SKM-1 (cell line): ENCODE data around the gene DBNL.

Experiments
- DNase-seq: peaks from one replicate; lab custom pipeline; 2025; ENCODE audit not compliant: unreplicated experiment; lab: John Stamatoyannopoulos, UW

Gene DBNL

DNA sequence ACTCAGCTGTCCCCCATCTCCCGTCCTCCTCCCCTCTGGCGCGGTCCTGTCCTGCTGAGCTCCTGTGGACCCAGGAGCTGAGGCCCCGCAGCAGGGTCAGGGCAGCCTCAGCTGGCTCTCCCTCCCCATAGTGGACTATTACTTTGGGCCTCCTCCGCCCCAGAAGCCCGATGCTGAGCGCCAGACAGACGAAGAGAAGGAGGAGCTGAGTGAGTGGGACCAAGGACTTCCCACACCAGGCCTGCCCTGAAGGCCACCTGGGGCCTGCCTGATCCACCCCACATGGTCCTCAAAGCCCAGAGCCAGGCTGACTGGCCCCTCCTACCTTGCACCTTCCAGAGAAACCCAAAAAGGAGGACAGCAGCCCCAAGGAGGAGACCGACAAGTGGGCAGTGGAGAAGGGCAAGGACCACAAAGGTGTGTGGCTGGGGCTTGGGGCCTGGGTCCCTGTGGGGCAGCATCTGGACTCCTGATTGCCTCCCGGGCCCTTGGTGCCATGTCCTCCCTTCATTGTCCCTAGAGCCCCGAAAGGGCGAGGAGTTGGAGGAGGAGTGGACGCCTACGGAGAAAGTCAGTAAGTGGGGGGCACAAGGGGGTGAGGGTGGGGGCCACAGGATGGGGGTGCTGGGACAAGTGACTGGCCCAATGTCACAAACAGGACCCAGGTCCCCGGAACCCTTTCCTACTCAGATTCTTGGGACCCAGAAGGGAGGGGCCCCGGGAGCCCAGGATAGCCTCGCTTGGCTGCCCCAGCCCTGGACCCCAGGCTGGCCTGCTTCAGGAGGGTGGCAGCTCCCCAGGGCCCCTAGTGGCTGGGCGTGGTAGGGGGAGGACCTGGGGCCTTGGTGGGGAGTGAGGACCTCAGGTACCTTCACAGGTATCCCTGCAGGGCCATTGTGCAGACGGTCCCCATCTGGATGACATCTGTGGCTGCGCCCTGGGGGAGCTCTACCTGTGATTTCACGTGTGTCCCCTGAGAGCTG, 64.6 kb downstream of the DBNL start:
- no peak for DNase-seq

DNA sequence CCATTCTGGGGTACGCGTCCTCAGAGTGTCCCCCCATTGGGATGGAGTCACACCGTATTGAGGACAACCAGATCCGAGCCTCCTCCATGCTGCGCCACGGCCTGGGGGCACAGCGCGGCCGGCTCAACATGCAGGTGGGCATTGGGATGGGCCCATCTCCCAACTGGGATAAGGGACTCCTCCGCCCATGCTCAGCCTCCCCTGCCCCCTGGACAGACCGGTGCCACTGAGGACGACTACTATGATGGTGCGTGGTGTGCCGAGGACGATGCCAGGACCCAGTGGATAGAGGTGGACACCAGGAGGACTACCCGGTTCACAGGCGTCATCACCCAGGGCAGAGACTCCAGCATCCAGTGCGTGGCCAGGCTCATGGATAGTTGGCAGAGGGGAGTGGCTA, 65.5 kb downstream of the DBNL start:
- DNase-seq: no peak

DNA sequence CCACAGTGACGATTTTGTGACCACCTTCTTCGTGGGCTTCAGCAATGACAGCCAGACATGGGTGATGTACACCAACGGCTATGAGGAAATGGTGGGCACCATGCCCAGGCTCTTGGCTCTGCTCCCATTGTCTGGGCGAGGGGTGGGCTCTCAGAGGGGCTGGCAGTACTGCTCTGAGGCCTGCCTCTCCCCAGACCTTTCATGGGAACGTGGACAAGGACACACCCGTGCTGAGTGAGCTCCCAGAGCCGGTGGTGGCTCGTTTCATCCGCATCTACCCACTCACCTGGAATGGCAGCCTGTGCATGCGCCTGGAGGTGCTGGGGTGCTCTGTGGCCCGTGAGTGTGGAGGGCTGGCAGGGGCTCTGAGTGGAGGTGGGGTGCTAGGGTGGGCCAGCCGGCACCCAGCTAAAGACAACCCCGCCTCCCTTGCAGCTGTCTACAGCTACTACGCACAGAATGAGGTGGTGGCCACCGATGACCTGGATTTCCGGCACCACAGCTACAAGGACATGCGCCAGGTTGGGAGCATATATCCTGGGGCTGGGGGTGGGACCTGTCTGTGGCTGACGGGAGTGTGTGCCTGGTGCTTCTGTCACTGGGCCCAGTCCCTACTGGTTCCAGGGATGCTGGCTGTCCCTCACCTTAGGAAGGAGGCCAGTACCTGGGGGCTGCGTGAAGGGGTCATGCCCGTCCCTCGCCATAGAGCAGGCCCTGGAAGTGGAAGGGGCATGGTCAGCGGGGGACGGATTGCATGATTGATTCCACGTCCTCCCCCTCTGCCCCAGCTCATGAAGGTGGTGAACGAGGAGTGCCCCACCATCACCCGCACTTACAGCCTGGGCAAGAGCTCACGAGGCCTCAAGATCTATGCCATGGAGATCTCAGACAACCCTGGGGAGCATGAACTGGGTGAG, 66.5 kb downstream of the DBNL start:
- DNase-seq: no peak
